Mesenchymal stem cell (in vitro differentiated cells and primary cell): ENCODE results near the gene HSPB7.
"Not testable (repeated sequence)": the region's sequence is repeated elsewhere in the genome, so short reads cannot be mapped to it uniquely, and the experiment has no call there.

Experiments used
- DNase-seq: peaks from one replicate; pipeline ENCODE4 v3.0.0-alpha.2; 2013
- H2AFZ ChIP-seq: one replicate; pipeline ENCODE4 v1.6.1; 2013; ENCODE audit warnings: low read depth, mild to moderate bottlenecking, control low read depth, inconsistent platforms, low read length, moderate library complexity
- H2AK5ac ChIP-seq: 2 replicates; pipeline ENCODE4 v1.6.1; 2013; ENCODE audit warnings: low read length, moderate library complexity, mild to moderate bottlenecking, inconsistent platforms; ENCODE audit not compliant: severe bottlenecking
- H2BK120ac ChIP-seq: one replicate; pipeline ENCODE4 v1.6.1; 2013; ENCODE audit warnings: low read depth, mild to moderate bottlenecking, inconsistent platforms, low read length, moderate library complexity
- H2BK12ac ChIP-seq, 2 experiments: one replicate each; pipeline ENCODE4 v1.6.1; 2013; ENCODE audit warnings: inconsistent platforms in 2 of 2, low read length in 2 of 2, mild to moderate bottlenecking in 2 of 2, moderate library complexity in 2 of 2, control low read depth in 1 of 2
- H2BK15ac ChIP-seq: one replicate; pipeline ENCODE4 v1.6.1; 2013; ENCODE audit warnings: mild to moderate bottlenecking, low read depth, inconsistent platforms; ENCODE audit not compliant: poor library complexity, severe bottlenecking
- H2BK5ac ChIP-seq: 2 replicates; pipeline ENCODE4 v1.6.1; 2013; ENCODE audit warnings: low read depth, mild to moderate bottlenecking, low read length, control low read depth, inconsistent platforms; ENCODE audit not compliant: poor library complexity, severe bottlenecking
- H3K14ac ChIP-seq, 2 experiments: one replicate each; pipeline ENCODE4 v1.6.1; 2013; ENCODE audit warnings: inconsistent platforms in 2 of 2, low read length in 2 of 2, control low read depth in 1 of 2, mild to moderate bottlenecking in 1 of 2, moderate library complexity in 1 of 2
- H3K18ac ChIP-seq, 2 experiments: one replicate each; pipeline ENCODE4 v1.6.1; 2013; ENCODE audit warnings: inconsistent platforms in 2 of 2, low read length in 2 of 2, control low read depth in 1 of 2, low read depth in 1 of 2, mild to moderate bottlenecking in 1 of 2
- H3K23ac ChIP-seq, 2 experiments: one replicate each; pipeline ENCODE4 v1.6.1; 2013; ENCODE audit warnings: inconsistent platforms in 2 of 2, low read length in 2 of 2, mild to moderate bottlenecking in 2 of 2, moderate library complexity in 2 of 2, control low read depth in 1 of 2
- H3K27ac ChIP-seq: 2 replicates; pipeline ENCODE4 v1.5.1; 2013; ENCODE audit warnings: mild to moderate bottlenecking, moderate library complexity, low read length, control low read depth, inconsistent platforms; ENCODE audit not compliant: poor library complexity, severe bottlenecking
- H3K27me3 ChIP-seq, 2 experiments: 2 replicates each; pipeline versions ENCODE4 v1.6.1 to v1.7.0; 2013; ENCODE audit warnings: low read length in 2 of 2, mild to moderate bottlenecking in 2 of 2, moderate library complexity in 2 of 2, control low read depth in 1 of 2, inconsistent platforms in 1 of 2; ENCODE audit not compliant: control insufficient read depth in 1 of 2, insufficient read depth in 1 of 2
- H3K36me3 ChIP-seq, 2 experiments: 2 replicates each; pipeline versions ENCODE4 v1.6.1 to v1.7.0; 2013; ENCODE audit warnings: low read length in 2 of 2, control low read depth in 1 of 2, inconsistent platforms in 1 of 2, low read depth in 1 of 2, mild to moderate bottlenecking in 1 of 2; ENCODE audit not compliant: insufficient read depth in 2 of 2, control insufficient read depth in 1 of 2
- H3K4ac ChIP-seq, 2 experiments: one replicate each; pipeline ENCODE4 v1.6.1; 2013; ENCODE audit warnings: inconsistent platforms in 2 of 2, low read length in 2 of 2, mild to moderate bottlenecking in 2 of 2, moderate library complexity in 2 of 2, control low read depth in 1 of 2, low read depth in 1 of 2
- H3K4me1 ChIP-seq: 2 replicates; pipeline ENCODE4 v1.6.1; 2013; ENCODE audit warnings: low read depth, low read length, control low read depth; ENCODE audit not compliant: control insufficient read depth, insufficient read depth
- H3K4me2 ChIP-seq: 2 replicates; pipeline ENCODE4 v1.6.1; 2013; ENCODE audit warnings: low read length, mild to moderate bottlenecking, inconsistent platforms; ENCODE audit not compliant: poor library complexity, severe bottlenecking
- H3K4me3 ChIP-seq, 2 experiments: 2 replicates each; pipeline versions ENCODE4 v1.5.1 to v1.7.0; 2013; ENCODE audit warnings: low read length in 2 of 2, mild to moderate bottlenecking in 2 of 2, control low read depth in 1 of 2, low read depth in 1 of 2; ENCODE audit not compliant: insufficient read depth in 1 of 2
- H3K79me1 ChIP-seq: replicated peaks from 2 replicates; pipeline ENCODE4 v1.6.1; 2013; ENCODE audit warnings: mild to moderate bottlenecking, control low read depth, low read length, inconsistent platforms; ENCODE audit not compliant: poor library complexity, severe bottlenecking
- H3K9ac ChIP-seq: 2 replicates; pipeline ENCODE4 v1.7.0; 2013; ENCODE audit warnings: mild to moderate bottlenecking, low read length, moderate library complexity
- H3K9me3 ChIP-seq: 2 replicates; pipeline ENCODE4 v1.7.0; 2013; ENCODE audit warnings: mild to moderate bottlenecking, low read length; ENCODE audit not compliant: control insufficient read depth
- H4K8ac ChIP-seq: one replicate; pipeline ENCODE4 v1.6.1; 2013; ENCODE audit warnings: inconsistent platforms, mild to moderate bottlenecking, low read length, moderate library complexity
- H4K91ac ChIP-seq: one replicate; pipeline ENCODE4 v1.6.1; 2013; ENCODE audit warnings: mild to moderate bottlenecking, low read length, inconsistent platforms
- WGBS: methylation state at CpG from one replicate; pipeline ENCODE4 v1.1.7; 2013; ENCODE audit warnings: mixed read lengths; 5-methylcytosine and 5-hydroxymethylcytosine counted together

HSPB7 gene

GRCh38 chr1:16064536-16065268 is 46.9 kb upstream of the HSPB7 start:
- Histone ChIP-seq H3K27me3 (peaks cover 16 to 64% of the 10 kb centered on the region in 2 experiments), H3K27ac (no peak overlapping the region), H2BK12ac (no peak overlapping the region), H4K91ac (no peak overlapping the region), H3K4me1 (peaks cover 23% of the 10 kb centered on the region), H2BK15ac (no peak overlapping the region), H3K18ac (no peak overlapping the region), H2BK5ac (no peak overlapping the region), H2BK120ac (no peak overlapping the region), H3K23ac (peak overlapping the region in 1 of 2 experiments; percentile 67), H3K4ac (no peak overlapping the region), H3K36me3 (no peaks in the 10 kb centered on the region), H3K14ac (peak overlapping the region in 1 of 2 experiments; percentile 14), H2AK5ac (no peak overlapping the region), H3K4me3 (no peak overlapping the region), H3K4me2 (no peak overlapping the region), H3K9ac (no peak overlapping the region), H3K9me3 (no peaks in the 10 kb centered on the region), H4K8ac (no peak overlapping the region), H3K79me1 (no peaks in the 10 kb centered on the region), H2AFZ (no peak overlapping the region)
- no peak for DNase-seq
- WGBS, result 75% methylated on average over 13 of the region's 13 CpGs

- H2BK15ac ChIP-seq, result no peak overlapping the region
- H3K18ac ChIP-seq, result no peak overlapping the region
- H2AK5ac ChIP-seq, result no peak overlapping the region
- no peak for DNase-seq
- H3K27me3 ChIP-seq, result peaks cover 16 to 63% of the 10 kb centered on the region in 2 experiments
- peak overlapping the region in 1 of 2 experiments; percentile 13 for H3K4ac ChIP-seq
- no peak overlapping the region for H2AFZ ChIP-seq
- WGBS, result 38% methylated on average over 9 of the region's 9 CpGs
- no peak overlapping the region for H3K4me3 ChIP-seq
- no peak overlapping the region for H3K27ac ChIP-seq
- H2BK120ac ChIP-seq, result no peak overlapping the region
- H3K79me1 ChIP-seq, result no peaks in the 10 kb centered on the region
- H3K36me3 ChIP-seq, result no peaks in the 10 kb centered on the region
- H3K9me3 ChIP-seq, result no peaks in the 10 kb centered on the region
- no peak overlapping the region for H3K23ac ChIP-seq
- no peak overlapping the region for H3K4me2 ChIP-seq
- H3K9ac ChIP-seq, result no peak overlapping the region
- H4K8ac ChIP-seq, result no peak overlapping the region
- no peak overlapping the region for H3K14ac ChIP-seq
- no peak overlapping the region for H4K91ac ChIP-seq
- peaks cover 23% of the 10 kb centered on the region for H3K4me1 ChIP-seq
- H2BK12ac ChIP-seq, result no peak overlapping the region
- no peak overlapping the region for H2BK5ac ChIP-seq
These were observed 46.1 kb upstream of the HSPB7 start for GRCh38 chr1:16063921-16064320.

- peak overlapping the region; percentile 29 for H2BK15ac ChIP-seq
- 93% methylated on average over 15 of the region's 15 CpGs for WGBS
These were observed 45.5 kb upstream of the HSPB7 start for GRCh38 chr1:16063226-16063829.

GRCh38 chr1:16062687-16063075 is 44.8 kb upstream of the HSPB7 start:
- not testable (repeated sequence) for H2BK15ac ChIP-seq, H3K79me1 ChIP-seq, H2BK12ac ChIP-seq, H4K8ac ChIP-seq, H3K9ac ChIP-seq, H2BK120ac ChIP-seq, H3K36me3 ChIP-seq, H3K14ac ChIP-seq, H3K4ac ChIP-seq, H3K4me3 ChIP-seq, H3K18ac ChIP-seq, DNase-seq, H3K23ac ChIP-seq, H4K91ac ChIP-seq, H3K27ac ChIP-seq, H3K4me2 ChIP-seq, H2AK5ac ChIP-seq, H2BK5ac ChIP-seq, H2AFZ ChIP-seq, H3K9me3 ChIP-seq
- 84% methylated on average over 7 of the region's 9 CpGs for WGBS
- Histone ChIP-seq H3K27me3 (peaks cover 16 to 53% of the 10 kb centered on the region in 2 experiments), H3K4me1 (peaks cover 11% of the 10 kb centered on the region)

More at GRCh38 chr1:16063226-16063829, 45.5 kb upstream of the HSPB7 start:
- no peaks in the 10 kb centered on the region for H3K79me1 ChIP-seq
- DNase-seq, result no peak
- no peak overlapping the region for H3K4me3 ChIP-seq
- H4K8ac ChIP-seq, result no peak overlapping the region
- no peak overlapping the region for H4K91ac ChIP-seq
- no peak overlapping the region for H3K18ac ChIP-seq
- no peak overlapping the region for H3K4me2 ChIP-seq
- no peak overlapping the region for H3K4ac ChIP-seq
- H2BK5ac ChIP-seq, result no peak overlapping the region
- H3K4me1 ChIP-seq, result peaks cover 18% of the 10 kb centered on the region
- no peak overlapping the region for H2AK5ac ChIP-seq
- H2BK120ac ChIP-seq, result no peak overlapping the region
- no peak overlapping the region for H2AFZ ChIP-seq
- peaks cover 16 to 58% of the 10 kb centered on the region in 2 experiments for H3K27me3 ChIP-seq
- no peaks in the 10 kb centered on the region for H3K36me3 ChIP-seq
- peak overlapping the region in 1 of 2 experiments; percentile 15 for H2BK12ac ChIP-seq
- no peak overlapping the region for H3K9ac ChIP-seq
- no peak overlapping the region for H3K14ac ChIP-seq
- H3K9me3 ChIP-seq, result no peaks in the 10 kb centered on the region
- no peak overlapping the region for H3K27ac ChIP-seq
- no peak overlapping the region for H3K23ac ChIP-seq
